Fibroblast of the aortic adventitia (primary cell): ENCODE data around the gene HEXIM2. TPM values are rescaled to one million over a fixed set of nuclear protein-coding genes. Genes with fewer than 3 reads are reported as not detected.
A peak's percentile ranks its signal among the peaks of the same experiment; 100 is the strongest.

ENCODE experiments used
- DNase-seq: peaks from one replicate; pipeline ENCODE4 v3.0.0-alpha.2; 2010; ENCODE audit warnings: low read depth
- H3K4me3 ChIP-seq: 2 replicates; pipeline ENCODE4 v1.5.1; 2011; ENCODE audit warnings: low read depth, mild to moderate bottlenecking, control low read depth, low read length, moderate library complexity
- total RNA-seq: library from RNA; depleted of rRNA; stranded (reverse); fragments of >200 nt; gene quantifications from 2 replicates; pipeline ENCODE4 v1.2.3, GENCODE V29; 2012; ENCODE audit warnings: low replicate concordance
- TF ChIP-seq, protein P1 (sequence below): IDR thresholded peaks from 2 replicates; pipeline ENCODE4 v1.5.1; 2011; ENCODE audit warnings: mild to moderate bottlenecking, low read length, control low read depth, inconsistent platforms; ENCODE audit not compliant: insufficient read depth

Gene HEXIM2
- total RNA-seq, 1 donor = 6.1 TPM

DNA sequence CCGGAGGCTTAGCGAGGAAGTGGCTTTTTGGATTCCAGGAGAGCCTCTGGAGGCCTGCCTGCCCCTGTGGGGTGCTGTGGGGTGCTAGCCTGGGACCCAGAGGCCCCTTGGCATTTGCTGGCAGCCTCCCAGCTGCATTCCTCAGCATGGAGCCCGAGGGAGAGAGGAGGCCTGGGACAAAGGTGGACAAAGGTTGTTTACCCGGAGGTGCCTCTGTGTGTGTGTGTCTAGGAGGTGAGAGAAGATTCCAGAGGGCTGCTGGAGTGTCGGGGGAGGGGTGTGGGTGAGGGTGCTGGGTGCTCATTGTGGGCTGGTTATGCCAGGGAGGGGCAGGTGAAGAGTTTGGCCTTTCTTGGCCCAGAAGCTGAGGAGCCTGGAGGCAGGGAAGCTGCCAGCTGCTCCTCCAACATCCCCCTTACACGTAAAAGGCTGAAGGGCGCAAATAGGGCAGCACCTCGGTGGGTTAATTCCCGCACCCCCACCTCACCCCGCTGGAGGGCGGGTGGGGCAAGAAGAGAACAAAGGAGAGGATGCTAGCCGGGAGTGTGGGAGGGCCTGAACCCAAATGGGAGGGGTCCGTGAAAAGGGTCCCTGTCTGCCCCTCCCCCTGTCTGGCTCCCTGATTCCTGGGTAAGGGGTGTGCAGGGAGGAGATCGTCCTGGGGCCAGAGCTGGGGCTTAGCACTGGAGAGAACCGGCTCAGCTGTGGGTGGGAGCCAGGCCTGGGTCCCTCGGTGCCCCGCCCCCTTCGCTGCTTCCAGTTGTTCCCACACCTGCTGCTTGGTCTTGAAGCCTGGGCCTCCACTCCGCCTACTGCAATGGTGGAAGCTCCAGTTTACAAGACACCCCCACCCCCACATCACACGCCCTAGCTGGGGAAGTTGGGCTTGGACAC lies 9.9 kb downstream of the HEXIM2 start:
- H3K4me3 ChIP-seq = peak overlapping the region; percentile 55
- TF ChIP-seq, protein P1, sequence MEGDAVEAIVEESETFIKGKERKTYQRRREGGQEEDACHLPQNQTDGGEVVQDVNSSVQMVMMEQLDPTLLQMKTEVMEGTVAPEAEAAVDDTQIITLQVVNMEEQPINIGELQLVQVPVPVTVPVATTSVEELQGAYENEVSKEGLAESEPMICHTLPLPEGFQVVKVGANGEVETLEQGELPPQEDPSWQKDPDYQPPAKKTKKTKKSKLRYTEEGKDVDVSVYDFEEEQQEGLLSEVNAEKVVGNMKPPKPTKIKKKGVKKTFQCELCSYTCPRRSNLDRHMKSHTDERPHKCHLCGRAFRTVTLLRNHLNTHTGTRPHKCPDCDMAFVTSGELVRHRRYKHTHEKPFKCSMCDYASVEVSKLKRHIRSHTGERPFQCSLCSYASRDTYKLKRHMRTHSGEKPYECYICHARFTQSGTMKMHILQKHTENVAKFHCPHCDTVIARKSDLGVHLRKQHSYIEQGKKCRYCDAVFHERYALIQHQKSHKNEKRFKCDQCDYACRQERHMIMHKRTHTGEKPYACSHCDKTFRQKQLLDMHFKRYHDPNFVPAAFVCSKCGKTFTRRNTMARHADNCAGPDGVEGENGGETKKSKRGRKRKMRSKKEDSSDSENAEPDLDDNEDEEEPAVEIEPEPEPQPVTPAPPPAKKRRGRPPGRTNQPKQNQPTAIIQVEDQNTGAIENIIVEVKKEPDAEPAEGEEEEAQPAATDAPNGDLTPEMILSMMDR = no peak
- DNase-seq = no peak

DNA sequence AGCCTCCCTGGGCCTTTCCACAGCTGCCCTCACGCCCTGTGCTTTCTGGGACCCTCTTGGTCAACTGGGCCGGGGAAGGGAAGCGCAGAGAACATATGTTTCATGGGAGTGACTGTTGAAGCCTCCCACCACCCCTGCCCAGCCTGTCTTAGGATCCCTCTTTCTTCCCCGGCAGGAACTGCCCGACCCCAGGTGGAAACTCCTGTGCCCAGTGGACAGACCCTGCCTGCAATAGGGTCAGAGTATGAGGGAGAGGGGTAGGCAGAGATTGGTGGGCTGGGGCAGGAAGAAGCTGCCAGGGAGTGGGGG lies 10.5 kb downstream of the HEXIM2 start:
- no peak for DNase-seq
- peak overlapping the region; percentile 55 for H3K4me3 ChIP-seq
- TF ChIP-seq, protein P1 = no peak

DNA sequence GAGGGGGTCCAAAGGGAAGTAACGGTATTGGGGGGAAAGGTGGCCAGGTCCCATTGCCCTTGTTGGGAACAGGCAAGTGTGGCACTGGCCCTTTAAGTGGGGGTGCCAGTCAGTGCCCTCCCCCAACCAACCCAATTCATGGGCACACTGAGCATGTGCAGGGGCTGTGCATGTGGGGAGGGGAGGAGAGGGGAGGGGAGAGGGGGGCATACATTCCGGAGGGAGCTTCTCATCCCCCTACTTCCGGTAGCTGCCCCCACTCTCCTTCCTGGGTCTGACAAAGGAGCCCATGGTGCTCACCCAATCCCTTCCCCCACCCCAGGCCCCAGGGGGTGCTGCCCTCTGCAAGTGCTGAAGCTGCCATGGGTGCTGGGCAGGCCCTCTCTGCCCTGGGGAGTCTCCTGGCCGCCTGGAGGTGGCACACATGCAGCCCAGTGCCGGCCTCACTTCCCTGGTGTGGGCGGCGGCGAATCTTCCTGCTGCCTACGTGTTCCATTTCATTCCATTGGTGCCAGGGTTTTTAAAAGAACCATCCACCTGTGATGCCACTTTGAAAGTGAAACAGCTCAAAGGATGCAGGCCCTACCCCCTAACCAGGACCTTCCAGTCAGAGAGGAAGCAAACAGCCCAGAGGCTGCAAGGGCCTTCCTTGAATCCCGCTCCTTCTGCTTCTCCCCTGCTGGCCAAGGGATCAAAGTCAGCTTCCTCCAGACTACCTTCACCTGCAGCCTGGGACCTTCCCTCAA lies 11.0 kb downstream of the HEXIM2 start:
- TF ChIP-seq, protein P1 = no peak
- peak; percentile 49 for DNase-seq
- H3K4me3 ChIP-seq = peak overlapping the region; percentile 55

DNA sequence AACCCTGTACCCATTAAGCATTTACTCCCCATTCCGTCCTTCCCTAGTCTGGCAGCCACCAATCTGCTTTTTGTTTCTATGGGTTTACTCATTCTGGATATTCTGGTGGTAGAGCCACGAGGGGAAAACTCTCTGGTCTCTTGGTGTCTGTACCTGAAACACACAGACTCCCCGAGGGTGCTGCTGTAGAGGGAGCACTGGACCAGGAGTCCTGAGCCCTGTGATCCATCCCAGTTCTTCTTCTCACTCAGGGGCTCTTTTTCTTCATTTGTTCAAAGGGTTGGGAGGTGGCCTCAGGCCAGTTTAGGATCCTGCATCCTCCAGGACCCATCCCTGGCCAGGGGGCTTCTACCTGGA lies 14.1 kb downstream of the HEXIM2 start:
- no peak overlapping the region for H3K4me3 ChIP-seq
- TF ChIP-seq, protein P1 = no peak
- no peak for DNase-seq

DNA sequence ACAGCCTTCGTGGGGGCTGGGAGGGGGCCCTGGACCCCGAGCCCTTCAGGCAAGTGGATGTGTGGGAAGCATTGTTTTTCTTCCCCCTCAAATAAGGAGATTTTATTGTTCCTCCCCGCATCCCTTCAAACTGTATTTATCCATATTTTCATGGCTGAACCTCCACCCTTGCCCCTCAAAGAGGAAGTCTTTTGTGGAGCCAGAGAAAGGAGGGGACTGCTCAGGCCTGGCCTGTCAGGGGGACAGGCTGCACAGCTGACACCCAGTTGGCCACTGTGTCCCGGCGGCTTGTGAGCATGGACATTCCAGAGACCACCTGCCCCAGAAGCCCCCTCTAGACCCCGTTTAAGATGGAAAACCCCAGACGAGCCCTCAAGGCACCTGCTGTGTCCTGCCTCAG lies 15.9 kb downstream of the HEXIM2 start:
- DNase-seq = no peak
- TF ChIP-seq, protein P1 = no peak
- no peak overlapping the region for H3K4me3 ChIP-seq

DNA sequence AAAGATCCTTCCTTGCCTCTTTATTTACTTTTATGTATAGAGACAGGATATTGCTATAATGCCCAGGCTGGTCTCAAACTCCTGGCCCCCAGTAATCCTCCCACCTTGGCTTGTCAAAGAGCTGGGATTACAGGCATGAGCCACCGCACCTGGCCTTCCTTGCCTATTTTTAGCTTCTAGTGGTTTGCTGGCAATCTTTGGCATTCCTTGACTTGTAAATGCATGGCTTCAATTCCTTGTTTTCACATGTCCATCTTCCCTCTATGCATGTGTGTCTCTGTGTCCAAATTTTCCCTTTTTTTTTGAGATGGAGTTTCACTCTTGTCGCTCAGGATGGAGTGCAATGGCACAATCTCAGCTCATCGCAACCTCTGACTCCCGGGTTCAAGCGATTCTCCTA lies 22.5 kb downstream of the HEXIM2 start:
- no peak for DNase-seq
- no peak overlapping the region for H3K4me3 ChIP-seq
- TF ChIP-seq, protein P1 = no peak
